GM21390 (cell line): ENCODE measurements around the gene PLCZ1.
"Not testable (repeated sequence)": the region's sequence is repeated elsewhere in the genome, so short reads cannot be mapped to it uniquely, and the experiment has no call there.

ENCODE experiments used
- ATAC-seq: cut with Tn5 transposase; IDR thresholded peaks from one replicate; pipeline ENCODE4 v1.9.1; 2021; ENCODE audit not compliant: unreplicated experiment

PLCZ1 gene

GRCh38 chr12:18737819-18738218, at the start of gene PLCZ1, which contains the start of gene CAPZA3:
PLCZ1 (minus strand) TSS chr12:18738012; CDS start chr12:18737371, 641 bp downstream.
CAPZA3 (plus strand) TSS chr12:18738119; CDS start chr12:18738269, 150 bp downstream.
- no peak for ATAC-seq

GRCh38 chr12:18785465-18785864, 47.7 kb upstream of the PLCZ1 start:
- ATAC-seq = not testable (repeated sequence)

- no peak for ATAC-seq
These were observed 45.0 kb upstream of the PLCZ1 start for GRCh38 chr12:18782827-18783226.

- ATAC-seq = not testable (repeated sequence)
These were observed 28.7 kb upstream of the PLCZ1 start for GRCh38 chr12:18766479-18766878.

- no peak for ATAC-seq
These were observed 17.5 kb upstream of the PLCZ1 start for GRCh38 chr12:18755341-18755740.

- ATAC-seq = no peak
These were observed 16.4 kb upstream of the PLCZ1 start for GRCh38 chr12:18754124-18754707.

- ATAC-seq = no peak
These were observed 15.8 kb upstream of the PLCZ1 start for GRCh38 chr12:18753481-18754123.

- no peak for ATAC-seq
These were observed 15.1 kb upstream of the PLCZ1 start for GRCh38 chr12:18752947-18753346.

GRCh38 chr12:18752280-18752920, 14.6 kb upstream of the PLCZ1 start:
- ATAC-seq = no peak

GRCh38 chr12:18751866-18752265, 14.1 kb upstream of the PLCZ1 start:
- no peak for ATAC-seq

- no peak for ATAC-seq
These were observed 12.3 kb upstream of the PLCZ1 start for GRCh38 chr12:18750085-18750484.

GRCh38 chr12:18749386-18749957, 11.7 kb upstream of the PLCZ1 start:
- no peak for ATAC-seq

GRCh38 chr12:18747895-18748294, 10.1 kb upstream of the PLCZ1 start:
- ATAC-seq = no peak

- no peak for ATAC-seq
These were observed 6.7 kb downstream of the PLCZ1 start for GRCh38 chr12:18731156-18731555.

GRCh38 chr12:18723752-18724151, 14.1 kb downstream of the PLCZ1 start:
- ATAC-seq = no peak

GRCh38 chr12:18721452-18721851, 16.4 kb downstream of the PLCZ1 start:
- ATAC-seq = no peak

- ATAC-seq = no peak
These were observed 17.1 kb downstream of the PLCZ1 start for GRCh38 chr12:18720690-18721089.

- no peak for ATAC-seq
These were observed 17.8 kb downstream of the PLCZ1 start for GRCh38 chr12:18719922-18720510.

GRCh38 chr12:18718462-18718861, 19.4 kb downstream of the PLCZ1 start:
- no peak for ATAC-seq

- ATAC-seq = no peak
These were observed 21.6 kb downstream of the PLCZ1 start for GRCh38 chr12:18716236-18716635.

- ATAC-seq = no peak
These were observed 31.0 kb downstream of the PLCZ1 start for GRCh38 chr12:18706798-18707197.

- no peak for ATAC-seq
These were observed 33.9 kb downstream of the PLCZ1 start for GRCh38 chr12:18703911-18704310.
